OCI-LY1 (cell line): ENCODE results near the gene ALCAM.

Experiments
- H2AFZ ChIP-seq: fragments of 200-600 bp; sonication (generic), shearing (Covaris generic); 2 replicates; pipeline ENCODE4 v1.6.0; 2014; ENCODE audit warnings: antibody characterized with exemption, mild to moderate bottlenecking, low read length
- H3F3A ChIP-seq: fragments of 200-600 bp; sonication (generic), shearing (Covaris generic); 2 replicates; pipeline ENCODE4 v1.6.0; 2014; ENCODE audit warnings: mild to moderate bottlenecking, antibody characterized with exemption, low read length, moderate library complexity; ENCODE audit not compliant: insufficient read depth
- H3K27ac ChIP-seq: fragments of 200-600 bp; sonication (generic); 2 replicates; pipeline ENCODE4 v1.5.1; 2014; ENCODE audit warnings: low read length, mixed run types, mild to moderate bottlenecking, low read depth; ENCODE audit not compliant: poor library complexity, severe bottlenecking
- H3K27me3 ChIP-seq: fragments of 200-600 bp; sonication (generic); 2 replicates; pipeline ENCODE4 v1.6.0; 2014; ENCODE audit warnings: antibody characterized with exemption, mild to moderate bottlenecking, low read length, moderate library complexity; ENCODE audit not compliant: insufficient read depth
- H3K36me3 ChIP-seq: fragments of 200-600 bp; sonication (generic); 2 replicates; pipeline ENCODE4 v1.6.1; 2014; ENCODE audit warnings: mild to moderate bottlenecking, antibody characterized with exemption, low read length, moderate library complexity, mixed read lengths; ENCODE audit not compliant: insufficient read depth
- H3K4me1 ChIP-seq: fragments of 200-600 bp; sonication (generic); 2 replicates; pipeline ENCODE4 v1.5.1; 2014; ENCODE audit warnings: mild to moderate bottlenecking, low read length, moderate library complexity; ENCODE audit not compliant: insufficient read depth, severe bottlenecking
- H3K4me2 ChIP-seq: fragments of 200-600 bp; sonication (generic), shearing (Covaris generic); 2 replicates; pipeline ENCODE4 v1.6.1; 2014; ENCODE audit warnings: low read length
- H3K4me3 ChIP-seq: fragments of 200-600 bp; sonication (generic); 2 replicates; pipeline ENCODE4 v1.5.1; 2014; ENCODE audit warnings: low read length, low read depth, mild to moderate bottlenecking, mixed read lengths; ENCODE audit not compliant: poor library complexity, severe bottlenecking
- H3K79me2 ChIP-seq: fragments of 200-600 bp; shearing (Covaris generic); 2 replicates; pipeline ENCODE4 v1.6.1; 2016; ENCODE audit warnings: mixed run types, low read length, mixed read lengths; ENCODE audit not compliant: insufficient read depth
- H3K9ac ChIP-seq: fragments of 200-600 bp; sonication (generic), shearing (Covaris generic); 2 replicates; pipeline ENCODE4 v1.6.1; 2014; ENCODE audit warnings: mild to moderate bottlenecking, low read length, mixed read lengths
- H3K9me2 ChIP-seq: fragments of 200-600 bp; sonication (generic), shearing (Covaris generic); 2 replicates; pipeline ENCODE4 v1.6.1; 2014; ENCODE audit warnings: low read depth, mild to moderate bottlenecking, low read length, mixed read lengths
- H3K9me3 ChIP-seq: fragments of 200-600 bp; shearing (Covaris generic); 2 replicates; pipeline ENCODE4 v1.6.1; 2014; ENCODE audit warnings: low read length, mixed read lengths
- H4K20me1 ChIP-seq: fragments of 200-600 bp; sonication (generic), shearing (Covaris generic); 2 replicates; pipeline ENCODE4 v1.6.0; 2016; ENCODE audit warnings: mild to moderate bottlenecking, low read length; ENCODE audit not compliant: insufficient read depth
- EZH2 ChIP-seq: fragments of 200-600 bp; sonication (generic), shearing (Covaris generic); IDR thresholded peaks from 2 replicates; pipeline ENCODE4 v1.8.0; 2017; ENCODE audit warnings: borderline replicate concordance, mixed run types, mild to moderate bottlenecking, antibody characterized with exemption, low read length, moderate library complexity, mixed read lengths
- TF ChIP-seq, protein P1 (sequence below): fragments of 200-600 bp; sonication (generic), shearing (Covaris generic); IDR thresholded peaks from 2 replicates; pipeline ENCODE4 v1.5.1; 2017; ENCODE audit warnings: mild to moderate bottlenecking, antibody characterized with exemption, low read length, moderate library complexity, mixed read lengths

Gene ALCAM

DNA sequence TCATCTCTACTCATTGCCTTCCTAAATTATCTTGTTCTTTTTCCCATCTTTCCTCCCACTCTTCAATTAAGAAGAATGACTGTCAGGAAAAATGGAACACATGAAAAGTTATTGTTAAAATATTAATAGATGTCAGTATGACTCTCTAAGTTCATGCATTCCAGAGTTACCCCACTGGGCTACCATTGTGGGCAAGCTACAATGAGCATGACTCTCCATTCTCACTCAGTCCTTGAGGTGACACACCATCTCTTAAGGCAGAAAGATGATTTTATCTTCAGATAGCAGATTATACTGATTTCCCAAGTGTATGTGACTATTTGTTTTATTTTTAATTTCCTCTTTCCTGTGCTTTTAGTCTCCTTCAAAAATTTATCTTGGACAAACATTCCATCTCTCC, 144.3 kb downstream of the ALCAM start:
- H3K4me2 ChIP-seq = no peak overlapping the region
- no peak overlapping the region for H3K9ac ChIP-seq
- no peaks in the 10 kb centered on the region for H3K27me3 ChIP-seq
- H3K79me2 ChIP-seq = no peaks in the 10 kb centered on the region
- no peaks in the 10 kb centered on the region for H3K9me3 ChIP-seq
- H3K4me1 ChIP-seq = peaks cover 6% of the 10 kb centered on the region
- H3K9me2 ChIP-seq = no peaks in the 10 kb centered on the region
- no peak overlapping the region for H3K27ac ChIP-seq
- TF ChIP-seq EZH2 = no peak
- H3K4me3 ChIP-seq = no peak overlapping the region
- H4K20me1 ChIP-seq = no peaks in the 10 kb centered on the region
- H3F3A ChIP-seq = no peaks in the 10 kb centered on the region
- no peaks in the 10 kb centered on the region for H3K36me3 ChIP-seq
- H2AFZ ChIP-seq = no peak overlapping the region

DNA sequence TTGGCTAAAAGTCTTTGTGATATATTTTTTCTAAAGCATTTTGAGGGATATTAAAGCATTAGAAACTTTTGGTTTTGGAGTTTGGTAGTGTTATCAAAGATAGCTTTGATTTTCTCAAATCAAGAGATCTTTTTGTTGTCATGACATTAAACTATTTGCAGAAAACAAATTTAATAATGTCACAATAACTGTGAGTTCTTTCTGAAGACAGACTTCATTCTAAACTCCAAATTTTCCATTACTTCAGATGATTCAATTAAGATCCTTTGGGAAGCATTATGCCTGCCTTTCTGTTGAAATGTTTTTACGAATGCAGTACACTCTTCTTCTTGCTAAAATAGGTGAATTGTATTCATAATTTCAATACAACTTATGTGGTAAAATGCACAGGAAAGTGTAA, 145.4 kb downstream of the ALCAM start:
- Histone ChIP-seq H3K79me2 (no peaks in the 10 kb centered on the region), H3K9me2 (no peaks in the 10 kb centered on the region), H3K4me2 (no peak overlapping the region), H3K27ac (no peak overlapping the region), H4K20me1 (no peaks in the 10 kb centered on the region; the same call in 1 of the 2 replicates), H3K9me3 (no peaks in the 10 kb centered on the region), H2AFZ (no peak overlapping the region), H3K36me3 (no peaks in the 10 kb centered on the region), H3K9ac (no peak overlapping the region), H3K27me3 (no peaks in the 10 kb centered on the region), H3K4me3 (no peak overlapping the region), H3F3A (no peaks in the 10 kb centered on the region), H3K4me1 (peaks cover 6% of the 10 kb centered on the region)
- no peak for TF ChIP-seq EZH2
- TF ChIP-seq, protein P1, sequence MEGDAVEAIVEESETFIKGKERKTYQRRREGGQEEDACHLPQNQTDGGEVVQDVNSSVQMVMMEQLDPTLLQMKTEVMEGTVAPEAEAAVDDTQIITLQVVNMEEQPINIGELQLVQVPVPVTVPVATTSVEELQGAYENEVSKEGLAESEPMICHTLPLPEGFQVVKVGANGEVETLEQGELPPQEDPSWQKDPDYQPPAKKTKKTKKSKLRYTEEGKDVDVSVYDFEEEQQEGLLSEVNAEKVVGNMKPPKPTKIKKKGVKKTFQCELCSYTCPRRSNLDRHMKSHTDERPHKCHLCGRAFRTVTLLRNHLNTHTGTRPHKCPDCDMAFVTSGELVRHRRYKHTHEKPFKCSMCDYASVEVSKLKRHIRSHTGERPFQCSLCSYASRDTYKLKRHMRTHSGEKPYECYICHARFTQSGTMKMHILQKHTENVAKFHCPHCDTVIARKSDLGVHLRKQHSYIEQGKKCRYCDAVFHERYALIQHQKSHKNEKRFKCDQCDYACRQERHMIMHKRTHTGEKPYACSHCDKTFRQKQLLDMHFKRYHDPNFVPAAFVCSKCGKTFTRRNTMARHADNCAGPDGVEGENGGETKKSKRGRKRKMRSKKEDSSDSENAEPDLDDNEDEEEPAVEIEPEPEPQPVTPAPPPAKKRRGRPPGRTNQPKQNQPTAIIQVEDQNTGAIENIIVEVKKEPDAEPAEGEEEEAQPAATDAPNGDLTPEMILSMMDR = no peak

DNA sequence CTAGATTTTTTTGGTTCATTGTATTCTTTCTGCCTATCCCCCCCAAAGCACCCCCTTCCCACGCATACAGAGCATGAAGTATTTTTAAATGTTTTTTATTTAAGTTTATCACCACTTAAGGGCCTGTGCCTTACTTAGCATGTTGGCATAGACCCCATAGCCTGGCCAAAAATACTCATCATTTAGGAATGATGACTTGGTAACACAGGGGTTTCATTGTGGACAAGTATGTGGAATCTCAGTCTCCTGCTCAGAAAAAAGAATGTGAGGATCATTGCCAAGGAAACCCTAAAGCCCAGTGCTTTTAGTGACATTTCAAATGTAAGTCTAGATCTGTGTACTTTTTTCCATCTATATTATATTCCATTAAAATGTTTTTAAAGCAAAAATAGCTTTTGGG, 146.3 kb downstream of the ALCAM start:
- no peaks in the 10 kb centered on the region; the same call in 1 of the 2 replicates for H4K20me1 ChIP-seq
- H3K9me2 ChIP-seq = no peaks in the 10 kb centered on the region
- no peak overlapping the region for H3K9ac ChIP-seq

DNA sequence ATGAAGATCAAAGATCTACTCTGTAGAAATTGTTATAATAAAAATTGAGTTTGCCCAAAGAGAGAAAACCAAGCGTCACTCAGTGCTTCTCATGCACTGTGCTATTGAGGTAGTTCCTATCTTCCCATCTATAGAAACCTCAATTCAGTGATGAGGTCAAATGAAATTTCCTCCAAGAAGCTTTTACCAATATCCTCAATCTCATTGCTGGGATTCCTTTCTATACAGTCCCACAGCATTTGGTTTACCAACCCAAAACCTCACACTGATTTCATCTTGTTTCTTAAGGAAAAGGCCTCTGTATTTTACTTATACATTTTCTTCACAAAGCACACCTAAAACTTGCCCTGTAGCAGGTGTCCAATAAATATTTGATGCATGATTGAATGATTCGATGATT, 147.2 kb downstream of the ALCAM start:
- no peak for TF ChIP-seq EZH2
- TF ChIP-seq, protein P1 = no peak
- no peak overlapping the region for H2AFZ ChIP-seq
- H3K4me3 ChIP-seq = no peak overlapping the region
- H3K27ac ChIP-seq = no peak overlapping the region
- H3K4me1 ChIP-seq = peaks cover 9% of the 10 kb centered on the region
- no peak overlapping the region for H3K9ac ChIP-seq
- H3K9me3 ChIP-seq = no peaks in the 10 kb centered on the region
- no peaks in the 10 kb centered on the region for H3K36me3 ChIP-seq
- no peaks in the 10 kb centered on the region for H3K9me2 ChIP-seq
- no peaks in the 10 kb centered on the region for H3K27me3 ChIP-seq
- no peaks in the 10 kb centered on the region for H3K79me2 ChIP-seq
- H3F3A ChIP-seq = no peaks in the 10 kb centered on the region
- H4K20me1 ChIP-seq = no peaks in the 10 kb centered on the region; the same call in 1 of the 2 replicates
- H3K4me2 ChIP-seq = no peak overlapping the region

More for the DNA sequence above, 146.3 kb downstream of the ALCAM start:
- no peak overlapping the region for H3K4me3 ChIP-seq
- no peak overlapping the region for H2AFZ ChIP-seq
- H3K4me1 ChIP-seq = peaks cover 6% of the 10 kb centered on the region
- no peaks in the 10 kb centered on the region for H3F3A ChIP-seq
- H3K27ac ChIP-seq = no peak overlapping the region
- no peaks in the 10 kb centered on the region for H3K27me3 ChIP-seq
- TF ChIP-seq EZH2 = no peak
- H3K36me3 ChIP-seq = no peaks in the 10 kb centered on the region
- no peaks in the 10 kb centered on the region for H3K79me2 ChIP-seq
- no peaks in the 10 kb centered on the region for H3K9me3 ChIP-seq
- no peak overlapping the region for H3K4me2 ChIP-seq
